Muscle layer of duodenum (tissue), 2 donors: ENCODE results near the gene ERCC4.

Experiments
- H3K27ac ChIP-seq: one replicate; pipeline ENCODE4 v1.7.0; 2013; ENCODE audit warnings: mild to moderate bottlenecking, low read length
- H3K27me3 ChIP-seq: one replicate; pipeline ENCODE4 v1.7.0; 2013; ENCODE audit warnings: low read depth, mild to moderate bottlenecking, control low read depth, low read length
- H3K36me3 ChIP-seq, 2 donors: one replicate each; pipeline ENCODE4 v1.7.0; 2013; ENCODE audit warnings: low read length in 2 of 2, control low read depth in 1 of 2, mild to moderate bottlenecking in 1 of 2; ENCODE audit not compliant: insufficient read depth in 2 of 2, control insufficient read depth in 1 of 2
- H3K4me1 ChIP-seq, 2 donors: one replicate each; pipeline ENCODE4 v1.7.0; 2013; ENCODE audit warnings: low read length in 2 of 2, mild to moderate bottlenecking in 2 of 2, control low read depth in 1 of 2, moderate library complexity in 1 of 2; ENCODE audit not compliant: insufficient read depth in 2 of 2, control insufficient read depth in 1 of 2
- H3K4me3 ChIP-seq, 2 donors: one replicate each; pipeline ENCODE4 v1.7.0; 2013; ENCODE audit warnings: low read length in 2 of 2, low read depth in 1 of 2, mild to moderate bottlenecking in 1 of 2
- H3K9me3 ChIP-seq, 2 donors: one replicate each; pipeline ENCODE4 v1.7.0; 2013; ENCODE audit warnings: low read length in 2 of 2, control low read depth in 1 of 2, mild to moderate bottlenecking in 1 of 2; ENCODE audit not compliant: control insufficient read depth in 1 of 2
- donor health status: healthy.

Gene ERCC4

GRCh38 chr16:13911871-13912270, 8.1 kb upstream of the ERCC4 start:
- H3K27ac ChIP-seq: no peak overlapping the region
- peaks cover 0 to 7% of the 10 kb centered on the region in 2 donors for H3K4me1 ChIP-seq
- no peaks in the 10 kb centered on the region for H3K36me3 ChIP-seq
- no peak overlapping the region for H3K4me3 ChIP-seq
- H3K9me3 ChIP-seq: no peaks in the 10 kb centered on the region
- no peaks in the 10 kb centered on the region for H3K27me3 ChIP-seq

DNA sequence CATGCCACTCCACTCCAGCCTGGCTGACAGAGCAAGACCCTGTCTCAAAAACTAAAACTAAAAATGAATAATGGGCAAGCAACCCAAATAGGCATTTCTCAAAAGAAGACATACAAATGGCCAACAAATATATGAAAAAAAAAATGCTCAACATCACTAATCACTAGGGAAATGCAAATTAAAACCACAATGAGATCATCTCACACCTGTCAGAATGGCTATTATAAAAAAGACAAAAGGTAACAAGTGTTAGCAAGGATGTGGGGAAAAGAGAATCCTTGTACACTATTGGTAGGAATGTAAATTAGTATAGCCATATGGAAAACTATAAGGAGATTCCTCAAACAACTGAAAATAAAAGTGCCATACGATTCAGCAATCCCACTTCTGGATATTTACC, 7.1 kb upstream of the ERCC4 start:
- no peak overlapping the region for H3K27ac ChIP-seq

GRCh38 chr16:13913374-13914292, 6.3 kb upstream of the ERCC4 start:
- Histone ChIP-seq H3K36me3 (no peaks in the 10 kb centered on the region), H3K4me3 (no peak overlapping the region), H3K9me3 (no peaks in the 10 kb centered on the region), H3K27me3 (no peaks in the 10 kb centered on the region), H3K27ac (no peak overlapping the region), H3K4me1 (peaks cover 0 to 7% of the 10 kb centered on the region in 2 donors)

More for the DNA sequence above, 7.1 kb upstream of the ERCC4 start:
- Histone ChIP-seq H3K9me3 (no peaks in the 10 kb centered on the region), H3K27me3 (no peaks in the 10 kb centered on the region), H3K4me3 (no peak overlapping the region), H3K36me3 (no peaks in the 10 kb centered on the region), H3K4me1 (peaks cover 0 to 7% of the 10 kb centered on the region in 2 donors)

DNA sequence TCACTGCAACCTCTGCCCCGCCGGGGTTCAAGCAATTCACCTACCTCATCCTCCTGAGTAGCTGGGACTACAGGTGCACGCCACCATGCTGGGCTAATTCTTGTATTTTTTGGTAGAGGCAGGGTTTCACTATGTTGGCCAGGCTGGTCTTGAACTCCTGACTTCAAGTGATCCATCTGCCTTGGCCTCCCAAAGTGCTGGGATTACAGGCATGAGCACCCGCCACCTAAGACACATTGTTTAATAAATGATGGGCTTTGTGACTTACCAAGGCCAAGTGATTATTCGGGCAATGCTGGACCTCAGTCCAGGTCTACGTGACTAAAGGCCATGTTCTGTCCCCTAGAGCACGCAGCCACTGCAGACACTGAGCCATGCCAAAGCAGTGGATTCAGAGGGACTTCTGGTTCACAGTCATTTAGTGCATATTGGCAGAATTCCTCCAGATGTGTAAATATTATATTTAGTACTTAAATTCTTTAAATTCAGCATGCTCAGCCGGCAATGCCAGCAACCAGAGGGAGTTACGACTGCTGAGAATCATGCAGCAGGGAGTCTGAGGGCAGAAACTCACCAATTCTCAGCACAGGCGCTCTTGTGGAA, 4.8 kb upstream of the ERCC4 start:
- no peaks in the 10 kb centered on the region for H3K27me3 ChIP-seq
- H3K27ac ChIP-seq: no peak overlapping the region
- peaks cover 7 to 10% of the 10 kb centered on the region in 2 donors for H3K4me1 ChIP-seq
- no peaks in the 10 kb centered on the region for H3K9me3 ChIP-seq
- no peak overlapping the region for H3K4me3 ChIP-seq
- no peaks in the 10 kb centered on the region for H3K36me3 ChIP-seq

- H3K27ac ChIP-seq: no peak overlapping the region
- H3K4me3 ChIP-seq: peak overlapping the region; percentile 27 to 89
- peaks cover 14 to 25% of the 10 kb centered on the region in 2 donors for H3K4me1 ChIP-seq
- H3K9me3 ChIP-seq: no peaks in the 10 kb centered on the region
- H3K36me3 ChIP-seq: peaks cover 0 to 4% of the 10 kb centered on the region in 2 donors
- no peaks in the 10 kb centered on the region for H3K27me3 ChIP-seq
Observed at GRCh38 chr16:13919330-13919682, 648 bp upstream of the ERCC4 start.

DNA sequence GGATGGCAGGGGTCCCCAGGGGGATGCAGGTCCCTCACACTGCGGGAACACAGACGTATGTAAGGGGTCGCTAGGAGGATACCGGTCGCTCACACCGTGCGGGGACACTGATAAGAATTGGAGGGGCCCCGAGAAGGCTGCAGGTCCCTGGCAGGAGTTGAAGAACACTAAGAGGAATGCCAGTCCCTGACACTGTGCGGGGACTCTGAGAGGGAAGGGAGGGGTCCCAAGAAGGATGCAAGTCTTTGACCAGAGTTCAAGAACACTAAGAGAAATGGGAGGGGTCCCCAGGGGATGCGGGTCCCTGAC, 510 bp downstream of the ERCC4 start:
- Histone ChIP-seq H3K4me3 (peak overlapping the region; percentile 88 to 89), H3K27ac (peak overlapping the region; percentile 82), H3K9me3 (no peaks in the 10 kb centered on the region)

GRCh38 chr16:13921328-13921727, 1.4 kb downstream of the ERCC4 start:
- no peak overlapping the region for H3K4me3 ChIP-seq
- peaks cover 0 to 4% of the 10 kb centered on the region in 2 donors for H3K36me3 ChIP-seq
- H3K9me3 ChIP-seq: no peaks in the 10 kb centered on the region
- no peaks in the 10 kb centered on the region for H3K27me3 ChIP-seq
- peaks cover 14 to 25% of the 10 kb centered on the region in 2 donors for H3K4me1 ChIP-seq
- H3K27ac ChIP-seq: no peak overlapping the region

More for the DNA sequence above, 510 bp downstream of the ERCC4 start:
- peaks cover 0 to 4% of the 10 kb centered on the region in 2 donors for H3K36me3 ChIP-seq
- peaks cover 14 to 25% of the 10 kb centered on the region in 2 donors for H3K4me1 ChIP-seq
- no peaks in the 10 kb centered on the region for H3K27me3 ChIP-seq

- Histone ChIP-seq H3K36me3 (peaks cover 3 to 4% of the 10 kb centered on the region in 2 donors), H3K27ac (no peak overlapping the region), H3K27me3 (no peaks in the 10 kb centered on the region), H3K9me3 (no peaks in the 10 kb centered on the region), H3K4me3 (no peak overlapping the region), H3K4me1 (peaks cover 13 to 24% of the 10 kb centered on the region in 2 donors)
Observed at GRCh38 chr16:13923703-13924298, 3.8 kb downstream of the ERCC4 start.

GRCh38 chr16:13926464-13926863, 6.5 kb downstream of the ERCC4 start:
- peaks cover 0 to 4% of the 10 kb centered on the region in 2 donors for H3K4me1 ChIP-seq

GRCh38 chr16:13926891-13927290, 6.9 kb downstream of the ERCC4 start:
- H3K4me1 ChIP-seq: peaks cover 0 to 4% of the 10 kb centered on the region in 2 donors
- no peak overlapping the region for H3K4me3 ChIP-seq
- H3K36me3 ChIP-seq: peaks cover 8 to 15% of the 10 kb centered on the region in 2 donors
- H3K9me3 ChIP-seq: no peaks in the 10 kb centered on the region
- H3K27me3 ChIP-seq: no peaks in the 10 kb centered on the region
- H3K27ac ChIP-seq: no peak overlapping the region

More at GRCh38 chr16:13926464-13926863, 6.5 kb downstream of the ERCC4 start:
- H3K4me3 ChIP-seq: no peak overlapping the region
- H3K36me3 ChIP-seq: peaks cover 8 to 12% of the 10 kb centered on the region in 2 donors
- no peaks in the 10 kb centered on the region for H3K9me3 ChIP-seq
- H3K27me3 ChIP-seq: no peaks in the 10 kb centered on the region
- H3K27ac ChIP-seq: no peak overlapping the region

DNA sequence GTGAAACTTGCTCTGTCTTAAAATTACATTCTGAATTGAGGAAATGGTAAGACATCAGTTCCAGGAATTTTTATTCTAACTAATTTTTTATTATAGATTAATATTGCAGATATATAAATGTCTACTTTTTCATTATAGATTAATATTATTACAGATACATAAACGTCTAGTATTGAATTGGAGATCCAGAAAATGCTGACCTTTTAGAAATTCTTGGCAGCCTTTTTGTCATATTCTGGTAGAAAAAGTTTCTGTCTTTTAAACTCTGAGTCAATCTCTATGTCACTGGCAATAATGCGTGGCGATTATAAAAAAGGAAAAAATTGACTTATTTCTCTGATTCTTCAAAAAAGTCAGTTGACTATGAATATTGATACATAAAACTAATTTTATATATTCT, 8.7 kb downstream of the ERCC4 start:
- H3K4me3 ChIP-seq: no peak overlapping the region
- H3K27me3 ChIP-seq: no peaks in the 10 kb centered on the region
- H3K27ac ChIP-seq: no peak overlapping the region
- peaks cover 8 to 11% of the 10 kb centered on the region in 2 donors for H3K36me3 ChIP-seq
- peaks cover 0 to 4% of the 10 kb centered on the region in 2 donors for H3K4me1 ChIP-seq
- H3K9me3 ChIP-seq: no peaks in the 10 kb centered on the region
